ENCODE measurements around the gene PPP1R16B.

DNA sequence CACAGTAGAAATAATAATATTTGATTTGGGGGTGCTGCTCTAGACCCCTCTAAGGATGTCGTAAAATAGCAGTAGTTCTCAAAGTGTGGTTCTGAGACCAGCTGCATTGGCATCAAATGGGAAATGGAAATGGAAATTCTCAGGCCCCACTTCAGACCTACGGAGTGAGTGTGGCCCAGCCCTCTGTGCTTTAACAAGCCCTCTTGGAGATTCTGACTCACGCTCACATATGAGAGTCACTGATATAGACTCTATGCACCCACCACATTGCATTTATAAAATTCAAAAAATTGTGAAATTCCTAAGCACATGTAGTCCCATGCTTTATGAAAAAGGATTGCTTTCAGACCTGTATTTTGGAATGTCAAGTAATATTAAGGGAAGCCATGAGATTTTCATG lies 14.2 kb upstream of the PPP1R16B start:
- no peak for TF ChIP-seq POLR2A (IDR thresholded peaks at IDR 0.05)
- TF ChIP-seq CTCF (IDR thresholded peaks at IDR 0.05): no peak

Measured in vagina (tissue), 2 donors.